SK-N-SH (cell line): Measurements from ENCODE around the gene GABRB1. TPM values are rescaled to one million over a fixed set of nuclear protein-coding genes. Genes with fewer than 3 reads are reported as not detected.

Source experiments
- CTCF ChIA-PET: fragments of 300-600, 350-600 bp; formaldehyde crosslinking; extraction: SDS; loops from one replicate; lab custom pipeline; 2021; lab: Yijun Ruan, JAX
- POLR2A ChIA-PET: fragments of 350-600 bp; sonication (Branson Sonifier 250); formaldehyde crosslinking; extraction: SDS; loops from one replicate; lab custom pipeline; 2020; ENCODE audit warnings: antibody characterized with exemption, inconsistent platforms; lab: Yijun Ruan, JAX
- DNase-seq: peaks from one replicate; pipeline ENCODE4 v3.0.0; 2012
- H2AFZ ChIP-seq: fragments of 200-600 bp; sonication (generic); 2 replicates; pipeline ENCODE4 v1.8.1; 2016; ENCODE audit warnings: antibody characterized with exemption, mild to moderate bottlenecking, low read depth
- H3F3A ChIP-seq: fragments of 200-600 bp; sonication (generic); replicated peaks from 2 replicates; pipeline ENCODE3; 2016; ENCODE audit warnings: antibody characterized with exemption, mild to moderate bottlenecking; ENCODE audit not compliant: insufficient read depth
- H3K27ac ChIP-seq, 2 experiments: fragments of 200-500 bp in 1 of 2; fragments of 200-600 bp in 1 of 2; sonication (Bioruptor generic) in 1 of 2; sonication (generic), shearing (Covaris generic) in 1 of 2; 2 replicates each; pipeline versions ENCODE4 v1.5.1 to v1.6.1; 2014 to 2016; ENCODE audit warnings: low read depth in 2 of 2, inconsistent platforms in 1 of 2, low read length in 1 of 2, mild to moderate bottlenecking in 1 of 2, mixed read lengths in 1 of 2
- H3K27me3 ChIP-seq: fragments of 200-600 bp; sonication (generic), shearing (Covaris generic); 2 replicates; pipeline ENCODE4 v1.6.1; 2016; ENCODE audit warnings: mixed run types; ENCODE audit not compliant: insufficient read depth
- H3K36me3 ChIP-seq, 2 experiments: fragments of 200-500 bp in 1 of 2; fragments of 200-600 bp in 1 of 2; sonication (Bioruptor generic) in 1 of 2; sonication (generic) in 1 of 2; replicated peaks in 1 of 2; 2 replicates each; pipeline versions ENCODE3 to v1.5.1; 2014 to 2016; ENCODE audit warnings: low read length in 1 of 2, mild to moderate bottlenecking in 1 of 2; ENCODE audit not compliant: insufficient read depth in 2 of 2, control insufficient read depth in 1 of 2
- H3K4me1 ChIP-seq, 2 experiments: fragments of 200-500 bp in 1 of 2; fragments of 200-600 bp in 1 of 2; sonication (Bioruptor generic) in 1 of 2; sonication (generic), shearing (Covaris generic) in 1 of 2; 2 replicates each; pipeline versions ENCODE4 v1.5.1 to v1.6.1; 2014 to 2016; ENCODE audit warnings: low read depth in 1 of 2, low read length in 1 of 2, mixed run types in 1 of 2; ENCODE audit not compliant: insufficient read depth in 2 of 2, control insufficient read depth in 1 of 2
- H3K4me2 ChIP-seq: fragments of 200-600 bp; sonication (generic), shearing (Covaris generic); 2 replicates; pipeline ENCODE4 v1.6.1; 2017; ENCODE audit warnings: mixed run types
- H3K4me3 ChIP-seq, 2 experiments: fragments of 200-500 bp in 1 of 2; fragments of 200-600 bp in 1 of 2; sonication (Bioruptor generic) in 1 of 2; sonication (generic), shearing (Covaris generic) in 1 of 2; 2 replicates each; pipeline versions ENCODE4 v1.5.1 to v1.8.1; 2014 to 2016; ENCODE audit warnings: low read depth in 2 of 2, inconsistent platforms in 1 of 2, low read length in 1 of 2, mild to moderate bottlenecking in 1 of 2, mixed read lengths in 1 of 2, moderate library complexity in 1 of 2
- H3K79me2 ChIP-seq: fragments of 200-600 bp; sonication (generic); 2 replicates; pipeline ENCODE4 v1.8.1; 2017; ENCODE audit warnings: mild to moderate bottlenecking; ENCODE audit not compliant: insufficient read depth
- H3K9ac ChIP-seq: fragments of 200-600 bp; sonication (generic); 2 replicates; pipeline ENCODE4 v1.6.1; 2017; ENCODE audit warnings: mixed run types
- H3K9me2 ChIP-seq: fragments of 200-600 bp; sonication (generic); 2 replicates; pipeline ENCODE4 v1.6.1; 2017; ENCODE audit warnings: mixed run types
- H3K9me3 ChIP-seq: fragments of 200-600 bp; sonication (generic); 2 replicates; pipeline ENCODE4 v1.6.1; 2017; ENCODE audit warnings: mixed run types, mild to moderate bottlenecking, moderate library complexity
- H4K20me1 ChIP-seq: fragments of 200-600 bp; sonication (generic); 2 replicates; pipeline ENCODE4 v1.6.1; 2017; ENCODE audit warnings: mild to moderate bottlenecking, mixed run types; ENCODE audit not compliant: insufficient read depth
- CHD2 ChIP-seq: fragments of 150-350 bp; IDR thresholded peaks from 2 replicates; pipeline ENCODE4 v1.6.1; 2018; ENCODE audit warnings: low read length; ENCODE audit not compliant: partially characterized antibody
- CTCF ChIP-seq: fragments of 200-600 bp; sonication (generic); IDR thresholded peaks from 2 replicates; pipeline ENCODE4 v1.6.1; 2017; ENCODE audit warnings: antibody characterized with exemption, mild to moderate bottlenecking, moderate library complexity
- FOSL2 ChIP-seq: IDR thresholded peaks from 2 replicates; pipeline ENCODE4 v1.4.0; 2012; ENCODE audit warnings: low read depth, mild to moderate bottlenecking, moderate library complexity, borderline replicate concordance
- MEF2A ChIP-seq: IDR thresholded peaks from 2 replicates; pipeline ENCODE4 v1.4.0; 2012; ENCODE audit warnings: low read depth, borderline replicate concordance
- NFIC ChIP-seq: IDR thresholded peaks from 2 replicates; pipeline ENCODE4 v1.4.0; 2012; ENCODE audit warnings: borderline replicate concordance
- NRF1 ChIP-seq: IDR thresholded peaks from 2 replicates; pipeline ENCODE4 v1.6.1; 2012; ENCODE audit warnings: low read depth, mild to moderate bottlenecking, low read length
- POLR2AphosphoS5 ChIP-seq: IDR thresholded peaks from 2 replicates; pipeline ENCODE4 v1.6.1; 2012; ENCODE audit warnings: low read depth, low read length
- REST ChIP-seq: IDR thresholded peaks from 2 replicates; pipeline ENCODE4 v1.6.1; 2012; ENCODE audit warnings: mild to moderate bottlenecking, low read depth, low read length, moderate library complexity
- SMC3 ChIP-seq: IDR thresholded peaks from 2 replicates; pipeline ENCODE4 v1.6.1; 2012; ENCODE audit warnings: low read depth, low read length, improper control_type of control experiment
- TAF1 ChIP-seq: IDR thresholded peaks from 2 replicates; pipeline ENCODE4 v1.6.1; 2012; ENCODE audit warnings: low read depth, mild to moderate bottlenecking, low read length, moderate library complexity, borderline replicate concordance
- TEAD4 ChIP-seq: IDR thresholded peaks from 2 replicates; pipeline ENCODE4 v1.4.0; 2012; ENCODE audit warnings: mild to moderate bottlenecking, borderline replicate concordance; ENCODE audit not compliant: insufficient read depth
- USF1 ChIP-seq: IDR thresholded peaks from 2 replicates; pipeline ENCODE4 v1.4.0; 2012; ENCODE audit warnings: low read depth, borderline replicate concordance
- ZBTB33 ChIP-seq: IDR thresholded peaks from 2 replicates; pipeline ENCODE4 v1.4.0; 2012; ENCODE audit warnings: low read depth, borderline replicate concordance
- WGBS: methylation state at CpG from one replicate; pipeline ENCODE4 v1.1.6; 2017; ENCODE audit warnings: low lambda C conversion rate; 5-methylcytosine and 5-hydroxymethylcytosine counted together
- polyA plus RNA-seq, 3 experiments: library from polyadenylated mRNA; depleted of rRNA; stranded (reverse); fragments of >200 nt; gene quantifications; 2 replicates each; pipeline ENCODE4 v1.2.3, GENCODE V29; 2012

Gene GABRB1
- polyA plus RNA-seq, 1 of the 3 experiments (the other 2 are of a cell fraction), result not detected

- Histone ChIP-seq H3K9me3 (no peaks in the 10 kb centered on the region), H2AFZ (no peak overlapping the region), H3K79me2 (no peaks in the 10 kb centered on the region), H3F3A (no peaks in the 10 kb centered on the region), H3K36me3 (no peaks in the 10 kb centered on the region), H3K9ac (no peak overlapping the region), H3K4me1 (no peaks in the 10 kb centered on the region), H3K4me2 (no peak overlapping the region), H3K27me3 (no peaks in the 10 kb centered on the region), H3K27ac (no peak overlapping the region), H3K9me2 (no peaks in the 10 kb centered on the region), H4K20me1 (no peaks in the 10 kb centered on the region), H3K4me3 (no peak overlapping the region)
- ChIA-PET POLR2A (no interaction called here), CTCF (no interaction called here)
- DNase-seq, result no peak
- TF ChIP-seq USF1 (no peak), CTCF (no peak), ZBTB33 (no peak), TAF1 (no peak), FOSL2 (no peak), SMC3 (no peak), TEAD4 (no peak), REST (no peak), NRF1 (no peak), MEF2A (no peak), CHD2 (no peak), POLR2AphosphoS5 (no peak), NFIC (no peak)
- WGBS, result 26% methylated on average over 2 of the region's 2 CpGs
Observed at GRCh38 chr4:47340914-47341313, 309.5 kb downstream of the GABRB1 start.
